HG03354 (cell line): Measurements from ENCODE around the gene FBXW10.
"Not testable (repeated sequence)": the region's sequence is repeated elsewhere in the genome, so short reads cannot be mapped to it uniquely, and the experiment has no call there.

ENCODE experiments used
- ATAC-seq: cut with Tn5 transposase; IDR thresholded peaks from one replicate; pipeline ENCODE4 v1.9.1; 2021; ENCODE audit warnings: mild to moderate bottlenecking; ENCODE audit not compliant: unreplicated experiment, poor library complexity, severe bottlenecking

Gene FBXW10

GRCh38 chr17:18743699-18744421, at the start of gene FBXW10:
TSS of gene FBXW10 (plus strand) at chr17:18744054. CDS start at chr17:18744245, 191 bp downstream.
- ATAC-seq, result not testable (repeated sequence)

- not testable (repeated sequence) for ATAC-seq
Observed at GRCh38 chr17:18695143-18695542, 48.7 kb upstream of the FBXW10 start.

- not testable (repeated sequence) for ATAC-seq
Observed at GRCh38 chr17:18698473-18699103, 45.3 kb upstream of the FBXW10 start.

GRCh38 chr17:18705955-18706354, 37.9 kb upstream of the FBXW10 start:
- ATAC-seq, result not testable (repeated sequence)

- ATAC-seq, result not testable (repeated sequence)
Observed at GRCh38 chr17:18708215-18708614, 35.6 kb upstream of the FBXW10 start.

GRCh38 chr17:18712354-18712999, 31.4 kb upstream of the FBXW10 start:
- not testable (repeated sequence) for ATAC-seq

- not testable (repeated sequence) for ATAC-seq
Observed at GRCh38 chr17:18718643-18719427, 25.0 kb upstream of the FBXW10 start.

GRCh38 chr17:18719428-18720110, 24.3 kb upstream of the FBXW10 start:
- not testable (repeated sequence) for ATAC-seq

- not testable (repeated sequence) for ATAC-seq
Observed at GRCh38 chr17:18721775-18722547, 21.9 kb upstream of the FBXW10 start.

- ATAC-seq, result not testable (repeated sequence)
Observed at GRCh38 chr17:18722612-18723011, 21.2 kb upstream of the FBXW10 start.

- ATAC-seq, result not testable (repeated sequence)
Observed at GRCh38 chr17:18723509-18723908, 20.3 kb upstream of the FBXW10 start.

GRCh38 chr17:18732438-18732837, 11.4 kb upstream of the FBXW10 start:
- not testable (repeated sequence) for ATAC-seq

- ATAC-seq, result not testable (repeated sequence)
Observed at GRCh38 chr17:18733350-18733749, 10.5 kb upstream of the FBXW10 start.

GRCh38 chr17:18739616-18740391, 4.0 kb upstream of the FBXW10 start:
- not testable (repeated sequence) for ATAC-seq

GRCh38 chr17:18741228-18741627, 2.6 kb upstream of the FBXW10 start:
- ATAC-seq, result not testable (repeated sequence)

GRCh38 chr17:18744726-18745125, 872 bp downstream of the FBXW10 start:
- ATAC-seq, result not testable (repeated sequence)

- ATAC-seq, result not testable (repeated sequence)
Observed at GRCh38 chr17:18746551-18746950, 2.7 kb downstream of the FBXW10 start.

GRCh38 chr17:18747501-18747900, 3.6 kb downstream of the FBXW10 start:
- ATAC-seq, result not testable (repeated sequence)
